ENCODE measurements around the gene NXPH3.

Gene NXPH3

GRCh38 chr17:49556223-49556943 lies 19.3 kb upstream of the NXPH3 start:
- Histone ChIP-seq H3K9ac (ENCODE audit: low read length) (peak overlapping the region; percentile 64), H3K79me2 (ENCODE audit: low read length) (no peaks in the 10 kb centered on the region), H3K27me3 (ENCODE audit: low read depth, low read length) (no peaks in the 10 kb centered on the region), H2AFZ (ENCODE audit: low read depth, low read length) (peak overlapping the region; percentile 99), H3K4me2 (ENCODE audit: low read length) (peak overlapping the region; percentile 96), H3K9me3 (ENCODE audit: insufficient read depth, low read length) (no peaks in the 10 kb centered on the region), H3K27ac (ENCODE audit: low read length) (no peak overlapping the region), H3K4me1 (ENCODE audit: low read length) (peaks cover 7% of the 10 kb centered on the region), H3K36me3 (replicated peaks; ENCODE audit: low read depth, low read length) (no peaks in the 10 kb centered on the region), H3K4me3 (ENCODE audit: low read length) (peak overlapping the region; percentile 68), H4K20me1 (ENCODE audit: insufficient read depth, low read length) (no peaks in the 10 kb centered on the region)
- TF ChIP-seq EZH2phosphoT487 (IDR thresholded peaks at IDR 0.05; ENCODE audit: low read depth), result no peak
- peak; percentile 93 for TF ChIP-seq CTCF (IDR thresholded peaks at IDR 0.05; ENCODE audit: low read depth, low read length)

- no peaks in the 10 kb centered on the region for H3K79me2 ChIP-seq (ENCODE audit: low read length)
- peaks cover 7% of the 10 kb centered on the region for H3K4me1 ChIP-seq (ENCODE audit: low read length)
- H3K4me2 ChIP-seq (ENCODE audit: low read length), result peak overlapping the region; percentile 39; the same call in 1 of the 2 replicates
Measured at GRCh38 chr17:49557312-49558024, 18.2 kb upstream of the NXPH3 start.

GRCh38 chr17:49564638-49565037 lies 11.0 kb upstream of the NXPH3 start:
- H2AFZ ChIP-seq (ENCODE audit: low read depth, low read length), result no peak overlapping the region
- no peak overlapping the region for H3K4me3 ChIP-seq (ENCODE audit: low read length)
- H4K20me1 ChIP-seq (ENCODE audit: insufficient read depth, low read length), result no peaks in the 10 kb centered on the region
- no peak overlapping the region for H3K4me2 ChIP-seq (ENCODE audit: low read length)
- no peak overlapping the region for H3K9ac ChIP-seq (ENCODE audit: low read length)
- H3K79me2 ChIP-seq (ENCODE audit: low read length), result no peaks in the 10 kb centered on the region
- no peaks in the 10 kb centered on the region for H3K36me3 ChIP-seq (replicated peaks; ENCODE audit: low read depth, low read length)
- H3K9me3 ChIP-seq (ENCODE audit: insufficient read depth, low read length), result no peaks in the 10 kb centered on the region
- 0 out of 2 replicates have a peak, but pooled peaks cover 5% of the 10 kb centered on the region for H3K27me3 ChIP-seq (ENCODE audit: low read depth, low read length)
- TF ChIP-seq EZH2phosphoT487 (IDR thresholded peaks at IDR 0.05; ENCODE audit: low read depth), result no peak
- no peak for TF ChIP-seq CTCF (IDR thresholded peaks at IDR 0.05; ENCODE audit: low read depth, low read length)
- no peak overlapping the region for H3K27ac ChIP-seq (ENCODE audit: low read length)
- H3K4me1 ChIP-seq (ENCODE audit: low read length), result peaks cover 10% of the 10 kb centered on the region

More at GRCh38 chr17:49557312-49558024, 18.2 kb upstream of the NXPH3 start:
- Histone ChIP-seq H3K27me3 (ENCODE audit: low read depth, low read length) (no peaks in the 10 kb centered on the region), H4K20me1 (ENCODE audit: insufficient read depth, low read length) (no peaks in the 10 kb centered on the region), H3K9me3 (ENCODE audit: insufficient read depth, low read length) (no peaks in the 10 kb centered on the region), H3K36me3 (replicated peaks; ENCODE audit: low read depth, low read length) (no peaks in the 10 kb centered on the region), H3K4me3 (ENCODE audit: low read length) (no peak overlapping the region), H2AFZ (ENCODE audit: low read depth, low read length) (no peak overlapping the region), H3K9ac (ENCODE audit: low read length) (no peak overlapping the region), H3K27ac (ENCODE audit: low read length) (no peak overlapping the region)
- TF ChIP-seq EZH2phosphoT487 (IDR thresholded peaks at IDR 0.05; ENCODE audit: low read depth) (no peak), CTCF (IDR thresholded peaks at IDR 0.05; ENCODE audit: low read depth, low read length) (peak; percentile 82)

- Histone ChIP-seq H3K36me3 (replicated peaks; ENCODE audit: low read depth, low read length) (no peaks in the 10 kb centered on the region), H4K20me1 (ENCODE audit: insufficient read depth, low read length) (no peaks in the 10 kb centered on the region), H3K27ac (ENCODE audit: low read length) (no peak overlapping the region), H3K4me1 (ENCODE audit: low read length) (peaks cover 14% of the 10 kb centered on the region), H3K27me3 (ENCODE audit: low read depth, low read length) (peaks cover 13% of the 10 kb centered on the region), H3K9ac (ENCODE audit: low read length) (no peak overlapping the region), H3K79me2 (ENCODE audit: low read length) (no peaks in the 10 kb centered on the region), H3K4me3 (ENCODE audit: low read length) (peak overlapping the region; percentile 28), H2AFZ (ENCODE audit: low read depth, low read length) (peak overlapping the region; percentile 10; the same call in 1 of the 2 replicates), H3K4me2 (ENCODE audit: low read length) (peak overlapping the region; percentile 44), H3K9me3 (ENCODE audit: insufficient read depth, low read length) (no peaks in the 10 kb centered on the region)
- no peak for TF ChIP-seq CTCF (IDR thresholded peaks at IDR 0.05; ENCODE audit: low read depth, low read length)
- no peak for TF ChIP-seq EZH2phosphoT487 (IDR thresholded peaks at IDR 0.05; ENCODE audit: low read depth)
Measured at GRCh38 chr17:49565948-49566491, 9.7 kb upstream of the NXPH3 start.
